ENCODE measurements around the gene NRARP. TPM values are rescaled to one million over a fixed set of nuclear protein-coding genes. Genes with fewer than 3 reads are reported as not detected.

Gene NRARP
- total RNA-seq, 1 experiment from 2014 or later = 1.0 TPM

GRCh38 chr9:137256856-137257255 is 45.2 kb downstream of the NRARP start:
- Histone ChIP-seq H3K27me3 (no peaks in the 10 kb centered on the region), H3K9me3 (replicated peaks) (no peaks in the 10 kb centered on the region), H3K4me1 (peaks cover 8% of the 10 kb centered on the region), H3K27ac (no peak overlapping the region), H3K36me3 (peaks cover 11% of the 10 kb centered on the region; the same call in 1 of the 2 replicates), H3K4me3 (no peak overlapping the region)
- DNase-seq = no peak

GRCh38 chr9:137256362-137256761 is 45.7 kb downstream of the NRARP start:
- H3K4me1 ChIP-seq = peaks cover 8% of the 10 kb centered on the region

DNA sequence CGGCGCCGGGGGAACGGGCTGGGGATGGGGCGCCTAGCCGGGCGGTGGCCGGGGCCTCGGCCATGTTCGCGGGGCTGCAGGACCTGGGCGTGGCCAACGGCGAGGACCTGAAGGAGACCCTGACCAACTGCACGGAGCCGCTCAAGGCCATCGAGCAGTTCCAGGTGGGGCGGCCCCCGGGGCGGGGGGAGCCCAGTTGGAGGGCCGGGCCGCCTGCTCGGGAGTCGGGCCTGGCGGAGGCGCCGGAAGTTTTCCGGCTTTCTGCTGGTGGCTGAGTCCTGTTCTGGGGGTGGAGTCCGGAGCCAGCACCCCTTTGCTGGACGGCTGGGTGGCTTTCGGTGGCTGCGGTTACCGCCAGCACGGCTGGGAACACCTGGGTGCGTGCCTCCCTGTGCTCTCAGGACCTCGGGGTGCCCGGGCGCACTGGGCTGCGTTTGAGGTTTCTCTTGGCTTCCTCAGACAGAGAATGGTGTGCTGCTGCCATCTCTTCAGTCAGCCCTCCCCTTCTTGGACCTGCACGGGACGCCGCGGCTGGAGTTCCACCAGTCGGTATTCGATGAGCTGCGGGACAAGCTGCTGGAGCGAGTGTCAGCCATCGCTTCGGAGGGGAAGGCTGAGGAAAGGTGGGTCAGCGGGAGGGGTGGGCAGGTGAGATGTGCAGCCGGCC is 46.5 kb downstream of the NRARP start:
- Histone ChIP-seq H3K4me3 (peak overlapping the region; percentile 98), H3K36me3 (peaks cover 11% of the 10 kb centered on the region; the same call in 1 of the 2 replicates), H3K27me3 (no peaks in the 10 kb centered on the region; the same call in 1 of the 2 replicates), H3K9me3 (replicated peaks) (no peaks in the 10 kb centered on the region), H3K27ac (peak overlapping the region; percentile 37; the same call in 1 of the 2 replicates), H3K4me1 (peaks cover 8% of the 10 kb centered on the region)
- peak; percentile 67 to 73 for DNase-seq

More at GRCh38 chr9:137256362-137256761, 45.7 kb downstream of the NRARP start:
- DNase-seq = no peak
- H3K27ac ChIP-seq = no peak overlapping the region
- H3K9me3 ChIP-seq (replicated peaks) = no peaks in the 10 kb centered on the region
- no peaks in the 10 kb centered on the region for H3K27me3 ChIP-seq
- peak overlapping the region; percentile 98; the same call in 1 of the 2 replicates for H3K4me3 ChIP-seq
- peaks cover 11% of the 10 kb centered on the region; the same call in 1 of the 2 replicates for H3K36me3 ChIP-seq

- Histone ChIP-seq H3K9me3 (replicated peaks) (no peaks in the 10 kb centered on the region), H3K27ac (peak within 1 kb of the TSS; percentile 37; the same call in 1 of the 2 replicates), H3K4me3 (peak within 1 kb of the TSS; percentile 98), H3K27me3 (peaks cover 4% of the 10 kb centered on the region), H3K4me1 (peaks cover 8% of the 10 kb centered on the region), H3K36me3 (peaks cover 9% of the 10 kb centered on the region; the same call in 1 of the 2 replicates)
- peak; percentile 93 to 94 for DNase-seq
Measured at GRCh38 chr9:137254624-137255447, 47.2 kb downstream of the NRARP start, which contains the start of gene NELFB. Gene NELFB (plus strand): TSS chr9:137255327.

GRCh38 chr9:137253717-137254623 is 48.1 kb downstream of the NRARP start:
- H3K27me3 ChIP-seq = peaks cover 10% of the 10 kb centered on the region
- no peak overlapping the region for H3K27ac ChIP-seq
- H3K9me3 ChIP-seq (replicated peaks) = no peaks in the 10 kb centered on the region
- H3K4me3 ChIP-seq = peak overlapping the region; percentile 98
- H3K36me3 ChIP-seq = peaks cover 8% of the 10 kb centered on the region; the same call in 1 of the 2 replicates
- peak in 1 of 2 experiments; percentile 41 for DNase-seq
- peaks cover 8% of the 10 kb centered on the region for H3K4me1 ChIP-seq

DNA sequence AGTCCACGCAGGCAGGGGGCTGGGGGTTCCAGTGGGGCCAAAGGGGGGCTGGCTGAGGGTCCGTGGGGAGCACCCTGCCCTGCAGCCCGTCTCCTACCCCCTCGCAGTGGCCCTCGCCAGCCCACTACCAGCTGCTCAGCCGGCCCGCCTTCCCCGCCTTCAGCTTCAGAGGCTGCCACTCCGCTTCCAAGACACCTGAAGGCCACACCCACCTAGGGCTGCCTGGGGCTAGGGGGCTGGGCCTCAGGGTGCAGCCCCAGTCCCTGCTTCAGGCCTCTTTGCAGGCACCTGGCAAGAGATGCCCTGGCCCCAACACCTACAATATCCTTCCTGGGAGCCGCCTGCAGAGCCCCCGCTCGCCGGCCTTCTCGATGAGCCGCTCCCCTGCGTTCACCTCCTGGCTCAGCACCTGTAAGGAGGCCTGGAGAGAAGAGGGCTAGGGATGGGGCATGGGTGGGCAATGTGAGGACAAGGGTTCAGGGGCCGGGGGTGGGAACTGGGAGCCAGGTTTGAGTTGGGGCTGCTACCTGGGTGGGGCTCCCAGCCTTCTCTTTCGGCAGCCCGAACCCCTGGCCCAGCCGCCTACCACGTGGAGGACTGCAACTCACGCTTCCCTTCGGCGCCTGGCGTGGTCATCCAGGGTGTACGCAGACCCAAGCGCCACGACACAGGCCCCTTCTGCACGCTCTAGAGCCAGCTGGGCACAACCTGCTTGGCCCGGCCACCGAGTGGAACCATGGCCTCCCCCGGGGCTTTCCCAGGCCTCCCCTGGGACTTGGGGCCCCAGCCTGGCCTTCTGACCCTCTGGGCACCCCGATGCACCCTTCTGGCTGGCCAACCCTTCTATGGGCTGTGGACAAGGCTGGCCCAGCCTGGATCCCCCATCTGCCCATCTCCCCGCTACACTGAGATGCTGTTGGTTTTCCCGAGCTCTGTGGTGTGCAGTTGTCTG is 49.2 kb downstream of the NRARP start:
- no peak for DNase-seq
- peaks cover 8% of the 10 kb centered on the region for H3K4me1 ChIP-seq
- H3K4me3 ChIP-seq = no peak overlapping the region
- 0 out of 2 replicates have a peak, but pooled peaks cover 3% of the 10 kb centered on the region for H3K36me3 ChIP-seq
- H3K27ac ChIP-seq = no peak overlapping the region
- peaks cover 15% of the 10 kb centered on the region for H3K27me3 ChIP-seq
- H3K9me3 ChIP-seq (replicated peaks) = no peaks in the 10 kb centered on the region

DNA sequence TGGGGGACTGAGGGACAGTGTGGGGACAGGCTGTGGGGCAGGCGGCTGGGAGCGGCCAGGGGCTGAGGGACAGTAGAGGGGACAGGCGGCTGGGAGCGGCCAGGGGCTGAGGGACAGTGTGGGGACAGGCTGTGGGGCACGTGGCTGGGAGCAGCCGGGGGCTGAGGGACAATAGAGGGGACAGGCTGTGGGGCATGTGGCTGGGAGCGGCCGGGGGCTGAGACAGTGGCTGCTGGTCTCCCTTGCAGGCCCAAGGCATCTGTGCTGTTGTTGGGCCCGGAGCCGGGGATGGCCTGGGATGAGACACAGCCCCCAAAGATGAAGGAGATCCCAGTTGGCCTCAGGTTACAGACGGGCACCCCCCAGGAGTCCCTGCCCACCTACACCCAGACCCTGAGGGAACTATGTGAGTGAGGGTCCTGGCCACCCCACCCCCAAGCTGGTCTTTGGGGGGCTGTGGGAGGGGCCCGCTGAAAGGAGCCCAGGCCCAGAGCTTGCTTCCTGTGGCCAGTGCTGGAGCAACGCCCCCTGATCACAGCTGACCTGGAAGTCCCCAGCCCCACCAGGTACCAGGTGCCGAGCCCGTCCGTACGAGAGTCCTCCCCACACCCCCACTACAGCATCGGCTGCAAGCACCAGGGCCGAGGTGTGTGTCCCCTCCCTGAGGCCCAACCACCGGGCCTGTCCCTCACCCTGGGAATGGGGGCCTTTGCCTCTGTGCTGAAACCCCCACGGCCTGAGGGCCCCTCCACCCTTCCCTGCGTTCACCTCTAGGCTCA is 50.4 kb downstream of the NRARP start:
- no peak overlapping the region for H3K27ac ChIP-seq
- H3K36me3 ChIP-seq = 0 out of 2 replicates have a peak, but pooled peaks cover 3% of the 10 kb centered on the region
- no peak overlapping the region for H3K4me3 ChIP-seq
- no peak for DNase-seq
- H3K27me3 ChIP-seq = peaks cover 18% of the 10 kb centered on the region
- no peaks in the 10 kb centered on the region for H3K9me3 ChIP-seq (replicated peaks)
- H3K4me1 ChIP-seq = peaks cover 14% of the 10 kb centered on the region

DNA sequence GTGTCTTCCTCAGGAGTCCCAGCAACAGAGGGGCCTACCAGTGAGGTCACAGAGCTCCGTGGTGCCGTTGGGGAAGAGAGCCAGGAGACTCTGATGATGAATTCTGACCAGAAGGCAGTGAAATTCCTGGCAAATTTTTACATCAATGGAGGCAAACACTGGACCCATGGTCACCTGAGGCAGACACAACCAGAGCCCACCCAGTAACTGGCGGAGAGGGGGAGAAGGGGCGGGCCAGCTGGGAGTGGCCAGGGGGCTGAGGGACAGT is 50.9 kb downstream of the NRARP start, which contains the start of gene STPG3:
Gene STPG3 (plus strand): TSS at position 93 of the 268 bp plus-strand sequence. CDS start 1 bp downstream, at position 94.
- no peak for DNase-seq
- Histone ChIP-seq H3K9me3 (replicated peaks) (no peaks in the 10 kb centered on the region), H3K4me1 (peaks cover 13% of the 10 kb centered on the region), H3K27me3 (peaks cover 18% of the 10 kb centered on the region), H3K27ac (no peak within 1 kb of the TSS), H3K36me3 (0 out of 2 replicates have a peak, but pooled peaks cover under 1% of the 10 kb centered on the region), H3K4me3 (no peak within 1 kb of the TSS)

GRCh38 chr9:137250329-137251193 is 51.5 kb downstream of the NRARP start:
- Histone ChIP-seq H3K27me3 (peaks cover 18% of the 10 kb centered on the region), H3K4me1 (peaks cover 11% of the 10 kb centered on the region), H3K27ac (no peak overlapping the region), H3K9me3 (replicated peaks) (no peaks in the 10 kb centered on the region), H3K36me3 (no peaks in the 10 kb centered on the region), H3K4me3 (no peak overlapping the region)
- no peak for DNase-seq

Data from SJCRH30 (cell line).